Activated naive CD4-positive, alpha-beta T cell treated with anti-CD3 and anti-CD28 coated beads for 36 hours (primary cell): ENCODE data around the gene DAAM2. TPM values are rescaled to one million over a fixed set of nuclear protein-coding genes. Genes with fewer than 3 reads are reported as not detected.

Source experiments
- CTCF ChIA-PET: fragments of 350-600 bp; sonication (Branson Sonifier 250); formaldehyde crosslinking; loops from one replicate; lab custom pipeline; 2021; ENCODE audit warnings: antibody characterized with exemption; lab: Charles Lee
- DNase-seq: peaks from one replicate; pipeline ENCODE4 v3.0.0-alpha.2; 2020
- H3K27ac Mint-ChIP-seq: one replicate; pipeline ENCODE4 v1.8.0; 2021; ENCODE audit warnings: mild to moderate bottlenecking, mixed read lengths
- H3K27me3 Mint-ChIP-seq: one replicate; pipeline ENCODE4 v1.8.0; 2021; ENCODE audit warnings: low read depth, mixed read lengths
- H3K36me3 Mint-ChIP-seq: one replicate; pipeline ENCODE4 v1.8.0; 2021; ENCODE audit warnings: low read depth, mixed read lengths
- H3K4me1 Mint-ChIP-seq: one replicate; pipeline ENCODE4 v1.8.0; 2021; ENCODE audit warnings: low read depth, mixed read lengths
- H3K4me3 Mint-ChIP-seq: one replicate; pipeline ENCODE4 v1.8.0; 2021; ENCODE audit warnings: mild to moderate bottlenecking, moderate library complexity, mixed read lengths
- H3K9me3 Mint-ChIP-seq: one replicate; pipeline ENCODE4 v1.8.0; 2021; ENCODE audit warnings: mixed read lengths
- intact Hi-C: fragments of 100-400 bp; cut with micrococcal nuclease; formaldehyde crosslinking; loops from one replicate; pipeline ENCODE4 v1.15.1; 2023
- total RNA-seq, 2 experiments: library from RNA; stranded (reverse); gene quantifications; one replicate each; pipeline ENCODE4 v1.2.3, GENCODE V29; 2021

DAAM2 gene
- total RNA-seq, 2 experiments from 2014 or later = not detected

- Mint-ChIP-seq H3K4me3 (no peak overlapping the region), H3K27ac (no peak overlapping the region), H3K4me1 (peaks cover 13% of the 10 kb centered on the region), H3K36me3 (no peaks in the 10 kb centered on the region), H3K9me3 (no peaks in the 10 kb centered on the region), H3K27me3 (peaks cover 3% of the 10 kb centered on the region)
- intact Hi-C loops = no loop called here
- CTCF ChIA-PET = interaction anchor here (0.6 kb wide), 1 partner anchor 573 kb away, joined by 3 read pairs; no protein-coding TSS in a partner anchor
- no peak for DNase-seq
Observed at GRCh38 chr6:39935241-39935640, 143.1 kb downstream of the DAAM2 start.

GRCh38 chr6:39936857-39937256 lies 144.7 kb downstream of the DAAM2 start:
- DNase-seq = no peak

GRCh38 chr6:39937686-39938333 lies 145.6 kb downstream of the DAAM2 start:
- Mint-ChIP-seq H3K9me3 (no peaks in the 10 kb centered on the region), H3K27ac (no peak overlapping the region), H3K4me3 (no peak overlapping the region)

More at GRCh38 chr6:39936857-39937256, 144.7 kb downstream of the DAAM2 start:
- no peak overlapping the region for H3K27ac Mint-ChIP-seq
- peaks cover 13% of the 10 kb centered on the region for H3K4me1 Mint-ChIP-seq
- no peak overlapping the region for H3K4me3 Mint-ChIP-seq
- H3K27me3 Mint-ChIP-seq = peaks cover 3% of the 10 kb centered on the region
- no peaks in the 10 kb centered on the region for H3K36me3 Mint-ChIP-seq
- no peaks in the 10 kb centered on the region for H3K9me3 Mint-ChIP-seq
- intact Hi-C loops = no loop called here
- CTCF ChIA-PET = no interaction called here

GRCh38 chr6:39938773-39939654 lies 146.8 kb downstream of the DAAM2 start:
- no peak for DNase-seq
- intact Hi-C loops = no loop called here
- H3K27me3 Mint-ChIP-seq = peaks cover 6% of the 10 kb centered on the region
- CTCF ChIA-PET = no interaction called here
- no peaks in the 10 kb centered on the region for H3K36me3 Mint-ChIP-seq
- peaks cover under 1% of the 10 kb centered on the region for H3K4me1 Mint-ChIP-seq
- H3K27ac Mint-ChIP-seq = no peak overlapping the region
- no peaks in the 10 kb centered on the region for H3K9me3 Mint-ChIP-seq
- no peak overlapping the region for H3K4me3 Mint-ChIP-seq

More at GRCh38 chr6:39937686-39938333, 145.6 kb downstream of the DAAM2 start:
- Mint-ChIP-seq H3K4me1 (peaks cover 9% of the 10 kb centered on the region), H3K36me3 (no peaks in the 10 kb centered on the region), H3K27me3 (peaks cover 6% of the 10 kb centered on the region)
- CTCF ChIA-PET = no interaction called here
- no peak for DNase-seq
- intact Hi-C loops = no loop called here

GRCh38 chr6:39941138-39941537 lies 149.0 kb downstream of the DAAM2 start:
- no peaks in the 10 kb centered on the region for H3K36me3 Mint-ChIP-seq
- intact Hi-C loops = no loop called here
- H3K4me1 Mint-ChIP-seq = no peaks in the 10 kb centered on the region
- H3K9me3 Mint-ChIP-seq = no peaks in the 10 kb centered on the region
- no peak overlapping the region for H3K27ac Mint-ChIP-seq
- no peak overlapping the region for H3K4me3 Mint-ChIP-seq
- DNase-seq = no peak
- CTCF ChIA-PET = no interaction called here
- peaks cover 6% of the 10 kb centered on the region for H3K27me3 Mint-ChIP-seq

GRCh38 chr6:39941820-39942219 lies 149.6 kb downstream of the DAAM2 start:
- no peak for DNase-seq
- no peaks in the 10 kb centered on the region for H3K9me3 Mint-ChIP-seq
- peaks cover 6% of the 10 kb centered on the region for H3K27me3 Mint-ChIP-seq
- H3K4me3 Mint-ChIP-seq = no peak overlapping the region
- no peak overlapping the region for H3K27ac Mint-ChIP-seq
- CTCF ChIA-PET = no interaction called here
- intact Hi-C loops = no loop called here
- H3K4me1 Mint-ChIP-seq = no peaks in the 10 kb centered on the region
- no peaks in the 10 kb centered on the region for H3K36me3 Mint-ChIP-seq

GRCh38 chr6:39942903-39943580 lies 150.9 kb downstream of the DAAM2 start:
- no peaks in the 10 kb centered on the region for H3K9me3 Mint-ChIP-seq
- H3K27ac Mint-ChIP-seq = no peak overlapping the region
- H3K36me3 Mint-ChIP-seq = no peaks in the 10 kb centered on the region
- H3K4me1 Mint-ChIP-seq = no peaks in the 10 kb centered on the region
- intact Hi-C loops = no loop called here
- H3K4me3 Mint-ChIP-seq = no peak overlapping the region
- peaks cover 3% of the 10 kb centered on the region for H3K27me3 Mint-ChIP-seq
- DNase-seq = no peak
- CTCF ChIA-PET = no interaction called here

GRCh38 chr6:39945626-39946025 lies 153.4 kb downstream of the DAAM2 start:
- no peaks in the 10 kb centered on the region for H3K9me3 Mint-ChIP-seq
- no peak overlapping the region for H3K27ac Mint-ChIP-seq
- intact Hi-C loops = no loop called here
- H3K36me3 Mint-ChIP-seq = no peaks in the 10 kb centered on the region
- peaks cover 3% of the 10 kb centered on the region for H3K27me3 Mint-ChIP-seq
- DNase-seq = no peak
- CTCF ChIA-PET = no interaction called here
- no peaks in the 10 kb centered on the region for H3K4me1 Mint-ChIP-seq
- H3K4me3 Mint-ChIP-seq = no peak overlapping the region

GRCh38 chr6:39947611-39948068 lies 155.5 kb downstream of the DAAM2 start:
- intact Hi-C loops = no loop called here
- no peaks in the 10 kb centered on the region for H3K27me3 Mint-ChIP-seq
- no peak overlapping the region for H3K4me3 Mint-ChIP-seq
- no peaks in the 10 kb centered on the region for H3K4me1 Mint-ChIP-seq
- CTCF ChIA-PET = no interaction called here
- DNase-seq = no peak
- no peaks in the 10 kb centered on the region for H3K9me3 Mint-ChIP-seq
- H3K36me3 Mint-ChIP-seq = no peaks in the 10 kb centered on the region
- no peak overlapping the region for H3K27ac Mint-ChIP-seq

- intact Hi-C loops = no loop called here
- H3K27ac Mint-ChIP-seq = no peak overlapping the region
- H3K27me3 Mint-ChIP-seq = no peaks in the 10 kb centered on the region
- no peaks in the 10 kb centered on the region for H3K4me1 Mint-ChIP-seq
- no peak for DNase-seq
- CTCF ChIA-PET = no interaction called here
- no peaks in the 10 kb centered on the region for H3K36me3 Mint-ChIP-seq
- H3K9me3 Mint-ChIP-seq = no peaks in the 10 kb centered on the region
- no peak overlapping the region for H3K4me3 Mint-ChIP-seq
Observed at GRCh38 chr6:39948199-39948791, 156.1 kb downstream of the DAAM2 start.

- no peak overlapping the region for H3K27ac Mint-ChIP-seq
- peaks cover 4% of the 10 kb centered on the region for H3K27me3 Mint-ChIP-seq
- no peaks in the 10 kb centered on the region for H3K9me3 Mint-ChIP-seq
- CTCF ChIA-PET = no interaction called here
- no peak for DNase-seq
- H3K4me1 Mint-ChIP-seq = no peaks in the 10 kb centered on the region
- intact Hi-C loops = no loop called here
- no peaks in the 10 kb centered on the region for H3K36me3 Mint-ChIP-seq
- no peak overlapping the region for H3K4me3 Mint-ChIP-seq
Observed at GRCh38 chr6:39950125-39950720, 158.0 kb downstream of the DAAM2 start.

- DNase-seq = no peak
- H3K4me1 Mint-ChIP-seq = no peaks in the 10 kb centered on the region
- intact Hi-C loops = no loop called here
- CTCF ChIA-PET = no interaction called here
- no peaks in the 10 kb centered on the region for H3K9me3 Mint-ChIP-seq
- no peaks in the 10 kb centered on the region for H3K36me3 Mint-ChIP-seq
- peaks cover 6% of the 10 kb centered on the region for H3K27me3 Mint-ChIP-seq
- H3K4me3 Mint-ChIP-seq = no peak overlapping the region
- H3K27ac Mint-ChIP-seq = no peak overlapping the region
Observed at GRCh38 chr6:39951191-39951590, 159.0 kb downstream of the DAAM2 start.
